ENCODE results near the gene RALB. TPM values are rescaled to one million over a fixed set of nuclear protein-coding genes. Genes with fewer than 3 reads are reported as not detected.

RALB gene, protein sequence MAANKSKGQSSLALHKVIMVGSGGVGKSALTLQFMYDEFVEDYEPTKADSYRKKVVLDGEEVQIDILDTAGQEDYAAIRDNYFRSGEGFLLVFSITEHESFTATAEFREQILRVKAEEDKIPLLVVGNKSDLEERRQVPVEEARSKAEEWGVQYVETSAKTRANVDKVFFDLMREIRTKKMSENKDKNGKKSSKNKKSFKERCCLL
- total RNA-seq: 10 to 100 TPM; 16.6 to 16.7 TPM

GRCh38 chr2:120252225-120253020 lies at the start of gene RALB:
Gene RALB (plus strand): TSS chr2:120252852. CDS start chr2:120278665, 25,813 bp downstream.
- Mint-ChIP-seq H3K27me3 (peaks cover 11% of the 10 kb centered on the region), H3K27ac (peak within 1 kb of the TSS; percentile 90), H3K36me3 (peaks cover 18% of the 10 kb centered on the region), H3K4me3 (peak within 1 kb of the TSS; percentile 98), H3K4me1 (peaks cover 24% of the 10 kb centered on the region), H3K9me3 (no peaks in the 10 kb centered on the region)
- DNase-seq: peak; percentile 99

GRCh38 chr2:120203251-120204021 lies 49.2 kb upstream of the RALB start:
- Mint-ChIP-seq H3K4me3 (no peak overlapping the region), H3K27ac (no peak overlapping the region), H3K27me3 (no peaks in the 10 kb centered on the region), H3K36me3 (peaks cover 2% of the 10 kb centered on the region), H3K4me1 (no peaks in the 10 kb centered on the region), H3K9me3 (peaks cover 2% of the 10 kb centered on the region)
- DNase-seq: no peak

- no peak for DNase-seq
- Mint-ChIP-seq H3K27ac (no peak overlapping the region), H3K36me3 (no peaks in the 10 kb centered on the region), H3K9me3 (no peaks in the 10 kb centered on the region), H3K4me3 (no peak overlapping the region), H3K4me1 (no peaks in the 10 kb centered on the region), H3K27me3 (no peaks in the 10 kb centered on the region)
Measured at GRCh38 chr2:120204022-120204405, 48.6 kb upstream of the RALB start.

DNA sequence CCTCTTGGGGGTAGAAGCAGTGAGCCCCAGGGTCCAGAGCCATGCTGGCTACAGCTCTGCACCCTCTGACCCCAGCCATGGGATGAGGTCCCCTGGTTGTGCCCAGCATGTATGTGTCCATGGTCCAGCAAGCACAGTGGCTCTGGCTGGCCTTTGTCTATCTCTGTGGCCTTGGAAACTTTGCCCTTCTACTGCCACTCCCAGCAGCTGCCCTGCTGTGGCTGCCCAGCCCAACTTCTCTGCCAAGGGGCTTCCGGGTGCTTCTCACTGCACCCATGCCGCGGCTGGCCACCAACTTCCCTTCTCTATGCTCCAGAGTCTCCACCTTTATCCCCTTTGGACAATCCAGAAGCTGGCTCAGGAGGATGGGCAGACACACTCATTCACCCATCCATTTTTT lies 48.2 kb upstream of the RALB start:
- H3K27ac Mint-ChIP-seq: no peak overlapping the region

DNA sequence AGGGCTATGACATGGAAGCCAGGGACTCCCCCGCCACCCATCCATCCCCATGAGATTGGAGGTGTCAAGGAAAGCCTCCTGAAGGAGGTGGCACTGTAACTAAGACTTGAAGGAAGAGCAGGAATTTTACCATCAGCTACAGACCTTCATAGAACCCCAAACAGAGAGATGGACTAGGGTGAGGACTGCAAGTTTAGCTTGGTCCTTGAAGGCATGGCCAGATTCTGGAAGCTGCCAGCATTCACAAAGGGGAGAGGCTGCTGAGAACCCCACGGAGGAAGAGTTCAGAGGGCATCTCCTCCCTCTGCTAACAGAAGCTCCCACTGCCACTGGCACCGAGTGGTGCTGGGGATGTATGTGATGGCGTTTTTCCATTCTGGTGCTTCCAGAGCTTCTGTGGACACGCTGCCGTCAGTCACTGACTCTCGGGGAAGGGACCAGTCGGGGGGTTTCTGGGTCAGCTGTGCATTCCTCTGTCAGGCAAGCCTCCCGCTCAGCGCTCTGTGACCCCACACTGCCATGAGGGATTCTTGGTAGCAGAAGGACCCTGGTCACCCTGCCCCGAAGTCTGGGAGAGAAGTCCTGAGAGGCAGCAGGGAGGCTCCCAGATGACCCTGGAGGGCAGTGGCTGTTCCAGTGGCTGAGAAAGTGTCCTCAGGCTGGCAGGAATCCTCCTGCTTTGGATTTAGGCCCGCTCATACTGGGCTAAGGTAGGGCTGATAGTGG lies 47.5 kb upstream of the RALB start:
- H3K9me3 Mint-ChIP-seq: no peaks in the 10 kb centered on the region
- no peak overlapping the region for H3K27ac Mint-ChIP-seq
- no peak overlapping the region for H3K4me3 Mint-ChIP-seq
- no peak for DNase-seq
- no peaks in the 10 kb centered on the region for H3K27me3 Mint-ChIP-seq
- H3K36me3 Mint-ChIP-seq: no peaks in the 10 kb centered on the region
- peaks cover 9% of the 10 kb centered on the region for H3K4me1 Mint-ChIP-seq

More for the DNA sequence above, 48.2 kb upstream of the RALB start:
- Mint-ChIP-seq H3K36me3 (no peaks in the 10 kb centered on the region), H3K4me1 (peaks cover 3% of the 10 kb centered on the region), H3K4me3 (no peak overlapping the region), H3K9me3 (no peaks in the 10 kb centered on the region), H3K27me3 (no peaks in the 10 kb centered on the region)
- DNase-seq: no peak

DNA sequence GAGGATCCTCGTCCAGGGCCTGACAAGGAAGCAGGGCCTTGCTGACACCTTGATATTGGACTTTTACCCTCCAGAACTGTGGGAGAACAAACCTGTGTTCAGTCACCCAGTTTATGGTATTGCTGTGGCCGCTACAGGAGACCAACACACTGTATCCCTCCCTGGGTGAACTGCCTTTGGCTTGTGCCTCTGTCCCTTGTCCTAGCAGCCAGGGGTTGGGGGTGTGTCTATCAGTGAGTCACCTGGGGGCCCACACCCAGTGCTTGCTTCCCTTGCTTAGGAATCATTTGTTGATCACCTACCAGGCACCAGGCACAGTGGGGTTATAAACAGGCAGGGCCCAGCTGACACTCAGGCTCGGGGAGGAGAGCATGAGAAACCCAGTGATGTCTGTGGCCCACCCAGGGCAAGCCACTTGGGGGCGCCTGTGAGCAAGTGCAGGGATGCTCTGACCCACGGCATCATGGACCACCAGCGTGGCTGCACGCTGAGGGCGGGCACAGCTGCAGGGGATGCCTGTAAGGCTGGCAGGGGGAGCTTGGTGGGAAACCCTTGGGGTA lies 46.5 kb upstream of the RALB start:
- Mint-ChIP-seq H3K36me3 (no peaks in the 10 kb centered on the region), H3K4me1 (peaks cover 13% of the 10 kb centered on the region), H3K4me3 (no peak overlapping the region), H3K9me3 (no peaks in the 10 kb centered on the region), H3K27me3 (no peaks in the 10 kb centered on the region), H3K27ac (no peak overlapping the region)
- peak; percentile 47 for DNase-seq

GRCh38 chr2:120208381-120209353 lies 44.0 kb upstream of the RALB start:
- DNase-seq: no peak
- Mint-ChIP-seq H3K27me3 (no peaks in the 10 kb centered on the region), H3K27ac (no peak overlapping the region), H3K9me3 (peaks cover 2% of the 10 kb centered on the region), H3K4me1 (peaks cover 13% of the 10 kb centered on the region), H3K36me3 (peaks cover 2% of the 10 kb centered on the region), H3K4me3 (no peak overlapping the region)

- no peak overlapping the region for H3K4me3 Mint-ChIP-seq
- H3K27me3 Mint-ChIP-seq: no peaks in the 10 kb centered on the region
- DNase-seq: no peak
- peaks cover 2% of the 10 kb centered on the region for H3K36me3 Mint-ChIP-seq
- H3K4me1 Mint-ChIP-seq: peaks cover 13% of the 10 kb centered on the region
- peaks cover 2% of the 10 kb centered on the region for H3K9me3 Mint-ChIP-seq
- no peak overlapping the region for H3K27ac Mint-ChIP-seq
Measured at GRCh38 chr2:120209427-120210269, 43.0 kb upstream of the RALB start.

GRCh38 chr2:120210270-120210693 lies 42.4 kb upstream of the RALB start:
- Mint-ChIP-seq H3K27ac (no peak overlapping the region), H3K4me3 (no peak overlapping the region), H3K4me1 (peaks cover 13% of the 10 kb centered on the region), H3K27me3 (no peaks in the 10 kb centered on the region), H3K9me3 (peaks cover 2% of the 10 kb centered on the region), H3K36me3 (peaks cover 2% of the 10 kb centered on the region)
- no peak for DNase-seq

GRCh38 chr2:120218181-120218580 lies 34.5 kb upstream of the RALB start:
- no peak overlapping the region for H3K27ac Mint-ChIP-seq
- H3K27me3 Mint-ChIP-seq: no peaks in the 10 kb centered on the region
- H3K4me1 Mint-ChIP-seq: peaks cover 26% of the 10 kb centered on the region
- peaks cover 62% of the 10 kb centered on the region for H3K36me3 Mint-ChIP-seq
- no peak overlapping the region for H3K4me3 Mint-ChIP-seq
- no peak for DNase-seq
- H3K9me3 Mint-ChIP-seq: peaks cover 26% of the 10 kb centered on the region

GRCh38 chr2:120219291-120219690 lies 33.4 kb upstream of the RALB start:
- DNase-seq: no peak
- Mint-ChIP-seq H3K4me3 (no peak overlapping the region), H3K27me3 (no peaks in the 10 kb centered on the region), H3K4me1 (peaks cover 29% of the 10 kb centered on the region), H3K9me3 (peaks cover 26% of the 10 kb centered on the region), H3K36me3 (peaks cover 62% of the 10 kb centered on the region), H3K27ac (no peak overlapping the region)

DNA sequence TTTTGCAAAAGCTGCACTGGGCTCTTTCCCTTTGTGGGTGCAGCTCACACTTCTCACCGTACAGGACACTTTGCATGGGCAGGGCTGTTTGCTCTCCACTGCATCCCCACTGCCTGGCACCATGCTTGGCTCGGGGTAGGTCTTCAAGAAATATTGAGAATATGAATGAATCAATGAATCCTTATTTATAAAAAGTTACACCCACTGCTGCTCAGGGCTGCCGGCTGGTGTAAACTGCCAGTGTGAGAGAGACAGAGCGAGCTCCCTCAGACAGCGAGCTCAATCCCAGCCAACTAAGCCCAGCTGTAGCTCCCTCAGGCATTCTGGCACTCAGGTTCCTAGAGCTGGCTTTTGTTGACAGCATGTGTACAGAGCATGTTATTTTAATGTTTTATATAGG lies 32.9 kb upstream of the RALB start:
- H3K9me3 Mint-ChIP-seq: peaks cover 26% of the 10 kb centered on the region
- H3K36me3 Mint-ChIP-seq: peaks cover 62% of the 10 kb centered on the region
- no peaks in the 10 kb centered on the region for H3K27me3 Mint-ChIP-seq
- H3K27ac Mint-ChIP-seq: no peak overlapping the region
- no peak overlapping the region for H3K4me3 Mint-ChIP-seq
- peaks cover 33% of the 10 kb centered on the region for H3K4me1 Mint-ChIP-seq
- no peak for DNase-seq

GRCh38 chr2:120220756-120221155 lies 31.9 kb upstream of the RALB start:
- DNase-seq: no peak
- H3K27me3 Mint-ChIP-seq: no peaks in the 10 kb centered on the region
- no peak overlapping the region for H3K27ac Mint-ChIP-seq
- peaks cover 26% of the 10 kb centered on the region for H3K9me3 Mint-ChIP-seq
- H3K4me1 Mint-ChIP-seq: peaks cover 35% of the 10 kb centered on the region
- H3K36me3 Mint-ChIP-seq: peaks cover 60% of the 10 kb centered on the region
- H3K4me3 Mint-ChIP-seq: peak overlapping the region; percentile 11

Data from activated naive CD8-positive, alpha-beta T cell treated with anti-CD3 and anti-CD28 coated beads for 36 hours (primary cell).